Esophagus squamous epithelium (tissue), 4 donors: ENCODE data around the gene OR2V2.

Experiments
- CTCF ChIP-seq, 6 experiments: fragments of 450-650 bp in 4 of 6; fragments of 200-600 bp in 2 of 6; sonication (generic) in 2 of 6; IDR thresholded peaks; one replicate each; pipeline ENCODE4 v1.5.1; 2016 to 2019; ENCODE audit warnings: antibody characterized with exemption in 6 of 6, mild to moderate bottlenecking in 4 of 6, moderate library complexity in 4 of 6
- POLR2A ChIP-seq, 4 donors: fragments of 450-650 bp; IDR thresholded peaks; one replicate each; pipeline ENCODE4 v1.6.1; 2017; ENCODE audit warnings: antibody characterized with exemption in 4 of 4, mild to moderate bottlenecking in 4 of 4, moderate library complexity in 3 of 4

GRCh38 chr5:181188700-181189362 lies 41.4 kb downstream of the OR2V2 start:
- no peak for TF ChIP-seq CTCF (IDR thresholded peaks at IDR 0.05)
- no peak for TF ChIP-seq POLR2A (IDR thresholded peaks at IDR 0.05)
